HG02763 (cell line): Measurements from ENCODE around the gene MORN3.

ENCODE experiments used
- ATAC-seq: cut with Tn5 transposase; IDR thresholded peaks from one replicate; pipeline ENCODE4 v1.9.1; 2021; ENCODE audit warnings: mild to moderate bottlenecking, moderate library complexity; ENCODE audit not compliant: unreplicated experiment

Gene MORN3

GRCh38 chr12:121610239-121611149 is 59.0 kb downstream of the MORN3 start:
- ATAC-seq, result no peak

- ATAC-seq, result no peak
These were observed 61.2 kb downstream of the MORN3 start for GRCh38 chr12:121608301-121608700.

DNA sequence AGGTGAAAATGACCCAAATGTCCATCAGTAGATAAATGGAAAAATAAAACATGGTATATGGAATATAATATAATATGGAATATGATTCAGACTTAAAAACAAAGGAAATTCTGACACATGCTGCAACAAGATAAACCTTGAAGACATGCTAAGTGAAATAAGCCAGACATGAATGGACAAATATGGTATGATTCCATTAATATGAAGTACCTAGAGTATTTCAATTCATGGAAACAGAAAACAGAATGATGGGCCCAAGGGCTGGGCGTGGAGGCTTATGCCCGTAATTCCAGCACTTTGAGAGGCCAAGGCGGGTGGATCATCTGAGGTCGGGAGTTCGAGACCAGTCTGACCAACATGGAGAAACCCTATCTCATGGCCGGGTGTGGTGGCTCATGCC is 65.9 kb downstream of the MORN3 start:
- ATAC-seq, result no peak

GRCh38 chr12:121602766-121603165 is 66.7 kb downstream of the MORN3 start:
- no peak for ATAC-seq

DNA sequence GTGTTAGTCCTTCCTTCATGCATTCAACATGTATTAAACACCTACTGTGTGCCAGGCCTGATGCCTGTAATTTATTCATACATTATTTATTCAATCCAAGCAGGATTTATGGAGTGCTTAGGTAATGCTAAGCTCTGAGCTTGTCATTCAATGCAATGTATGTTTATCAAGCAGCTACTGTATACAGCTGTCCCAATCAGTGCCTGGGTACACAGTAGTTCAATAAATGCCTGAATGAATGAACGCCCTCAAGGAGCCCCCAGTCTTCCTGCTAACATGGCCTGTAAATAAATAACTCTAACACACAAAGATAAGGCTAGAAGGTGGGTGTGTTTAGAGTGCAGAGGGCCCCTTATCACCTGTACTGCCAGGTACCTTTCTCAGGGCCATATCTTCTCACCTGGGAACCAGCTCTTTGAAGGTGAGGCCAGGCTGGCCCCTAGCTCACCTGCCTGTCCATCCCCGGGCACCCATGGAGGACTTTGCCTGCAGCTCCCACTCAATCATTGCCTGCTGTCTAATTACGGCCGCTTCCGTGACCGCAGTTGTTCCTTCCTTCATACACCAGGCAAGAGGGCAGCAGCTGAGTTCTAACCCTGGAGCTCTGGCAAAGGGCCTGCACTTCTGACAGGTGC is 68.6 kb downstream of the MORN3 start:
- no peak for ATAC-seq
